WI38 (cell line): Measurements from ENCODE around the gene INPP5F.
"Not testable (repeated sequence)": the region's sequence is repeated elsewhere in the genome, so short reads cannot be mapped to it uniquely, and the experiment has no call there.

ENCODE experiments used
- H3K4me3 ChIP-seq: 2 replicates; pipeline ENCODE4 v1.5.1; 2011; ENCODE audit warnings: low read depth, mild to moderate bottlenecking, control low read depth, low read length
- CTCF ChIP-seq: IDR thresholded peaks from 2 replicates; pipeline ENCODE4 v1.5.1; 2012; ENCODE audit warnings: low read depth, mild to moderate bottlenecking, control low read depth, low read length

INPP5F gene

DNA sequence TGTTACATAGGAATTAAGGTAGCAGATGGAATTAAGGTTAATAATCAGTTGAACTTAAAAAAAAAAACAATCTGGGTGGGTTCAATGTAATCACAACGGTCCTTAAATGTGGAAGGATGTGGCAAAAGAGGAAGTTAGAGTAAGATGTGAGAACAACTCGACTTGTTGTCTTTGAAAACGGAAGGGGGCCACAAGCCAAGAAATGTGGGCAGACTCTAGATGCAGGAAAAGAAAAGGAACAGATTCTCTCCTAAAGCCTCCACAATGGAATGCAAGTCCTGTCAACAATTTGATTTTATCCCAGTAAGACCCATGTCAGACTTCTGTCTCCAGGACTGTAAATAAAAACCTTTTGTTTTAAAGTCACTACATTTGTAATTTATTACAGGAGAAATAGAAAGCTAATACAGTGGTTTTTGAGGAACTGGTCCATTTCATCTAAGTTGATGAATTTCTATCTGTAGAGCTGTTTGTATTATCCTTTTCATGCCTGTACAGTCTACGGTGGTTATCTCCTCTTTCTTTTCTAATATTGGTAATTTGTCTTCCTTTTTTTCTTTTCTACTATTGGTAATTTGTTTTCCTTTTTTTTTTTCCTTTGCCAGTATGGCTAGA, 138.2 kb downstream of the INPP5F start:
- TF ChIP-seq CTCF = no peak
- no peak overlapping the region for H3K4me3 ChIP-seq

- H3K4me3 ChIP-seq = no peak overlapping the region
- no peak for TF ChIP-seq CTCF
Measured at GRCh38 chr10:119865699-119866240, 139.9 kb downstream of the INPP5F start.

- no peak for TF ChIP-seq CTCF
Measured at GRCh38 chr10:119867317-119867716, 141.5 kb downstream of the INPP5F start.

GRCh38 chr10:119869398-119869797, 143.5 kb downstream of the INPP5F start:
- H3K4me3 ChIP-seq = not testable (repeated sequence)

More at GRCh38 chr10:119867317-119867716, 141.5 kb downstream of the INPP5F start:
- H3K4me3 ChIP-seq = no peak overlapping the region

- H3K4me3 ChIP-seq = peak overlapping the region; percentile 73
- no peak for TF ChIP-seq CTCF
Measured at GRCh38 chr10:119871881-119872609, 146.2 kb downstream of the INPP5F start.

- TF ChIP-seq CTCF = no peak
- peak within 1 kb of the TSS; percentile 73 for H3K4me3 ChIP-seq
Measured at GRCh38 chr10:119872610-119872859, 146.7 kb downstream of the INPP5F start, which contains the start of gene MCMBP. MCMBP (minus strand) TSS chr10:119872843; CDS start chr10:119872584, 259 bp downstream.

DNA sequence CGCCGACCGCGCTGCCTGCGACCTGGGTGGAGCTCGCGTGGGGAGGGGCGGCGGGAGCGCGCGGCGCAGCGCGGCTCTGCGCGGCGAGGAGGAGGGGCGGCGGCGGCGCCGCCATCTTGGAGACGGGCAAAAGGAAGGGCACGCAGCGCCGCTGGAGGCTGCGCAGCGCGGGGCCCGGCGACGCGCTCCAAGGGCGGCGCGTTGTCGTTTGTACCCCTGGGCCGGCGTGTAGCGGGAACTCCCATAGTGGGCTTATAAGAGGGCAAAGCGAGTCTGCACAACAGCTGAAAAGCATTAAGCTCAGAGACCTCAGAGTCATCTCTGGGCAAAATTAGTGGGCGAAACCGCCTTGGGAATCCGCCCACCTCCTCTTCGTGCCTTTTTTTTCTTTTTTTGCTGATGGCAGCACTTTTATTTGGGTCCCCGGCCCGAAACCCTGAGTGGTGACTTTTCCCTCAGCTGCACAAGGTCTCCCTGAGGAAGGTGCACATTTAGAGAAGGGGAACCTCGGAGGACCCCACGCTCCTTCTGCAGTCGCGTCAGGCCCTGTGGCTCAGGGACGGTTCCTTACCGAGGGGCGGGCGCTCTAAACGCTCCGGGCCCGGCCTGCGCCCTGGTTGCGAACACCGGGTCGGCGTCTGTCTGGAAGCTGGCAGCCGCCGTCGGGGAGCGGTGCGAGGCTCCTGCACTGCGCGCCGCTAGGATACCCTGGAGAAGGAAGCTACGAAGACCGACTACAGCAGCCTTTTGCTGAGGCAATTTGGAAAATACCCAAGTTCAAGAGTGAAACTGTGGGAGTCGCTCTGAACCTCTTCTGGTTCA, 147.2 kb downstream of the INPP5F start:
- TF ChIP-seq CTCF = no peak
- peak overlapping the region; percentile 73 for H3K4me3 ChIP-seq
